Neural cell (in vitro differentiated cells): ENCODE data around the gene GALNT11. TPM values are rescaled to one million over a fixed set of nuclear protein-coding genes. Genes with fewer than 3 reads are reported as not detected.

ENCODE experiments used
- H2AFZ ChIP-seq: fragments of 200-600, 300-800 bp; sonication (generic), shearing (Covaris generic); 2 replicates; pipeline ENCODE4 v1.6.0; 2014; ENCODE audit warnings: low read depth, mild to moderate bottlenecking, antibody characterized with exemption, low read length, moderate library complexity
- H3F3A ChIP-seq: fragments of 200-600 bp; shearing (Covaris generic); 2 replicates; pipeline ENCODE4 v1.6.1; 2016; ENCODE audit warnings: mild to moderate bottlenecking, moderate library complexity, mixed read lengths, antibody characterized with exemption, low read length; ENCODE audit not compliant: insufficient read depth, poor library complexity, severe bottlenecking
- H3K27ac ChIP-seq: fragments of 200-600, 300-800 bp; sonication (generic), shearing (Covaris generic); 2 replicates; pipeline ENCODE4 v1.5.1; 2014; ENCODE audit warnings: mild to moderate bottlenecking, low read length, moderate library complexity
- H3K27me3 ChIP-seq: fragments of 300-800, 200-600 bp; sonication (generic), shearing (Covaris generic); 2 replicates; pipeline ENCODE4 v1.6.0; 2014; ENCODE audit warnings: mild to moderate bottlenecking, low read depth, low read length, moderate library complexity; ENCODE audit not compliant: insufficient read depth
- H3K36me3 ChIP-seq: fragments of 300-800, 200-600 bp; sonication (generic), shearing (Covaris generic); 2 replicates; pipeline ENCODE4 v1.5.1; 2014; ENCODE audit warnings: mild to moderate bottlenecking, antibody characterized with exemption, low read length, moderate library complexity; ENCODE audit not compliant: insufficient read depth
- H3K4me2 ChIP-seq: fragments of 300-800, 200-600 bp; sonication (generic), shearing (Covaris generic); 2 replicates; pipeline ENCODE4 v1.6.0; 2014; ENCODE audit warnings: mild to moderate bottlenecking, low read length
- H3K4me3 ChIP-seq: fragments of 300-800, 200-600 bp; sonication (generic), shearing (Covaris generic); 2 replicates; pipeline ENCODE4 v1.5.1; 2014; ENCODE audit warnings: mild to moderate bottlenecking, low read length, moderate library complexity
- H3K79me2 ChIP-seq: fragments of 200-600 bp; shearing (Covaris generic); replicated peaks from 2 replicates; pipeline ENCODE4 v1.6.0; 2014; ENCODE audit warnings: mild to moderate bottlenecking, low read length, moderate library complexity; ENCODE audit not compliant: insufficient read depth
- H3K9ac ChIP-seq: fragments of 300-800, 200-600 bp; sonication (generic), shearing (Covaris generic); 2 replicates; pipeline ENCODE4 v1.6.1; 2016; ENCODE audit warnings: mild to moderate bottlenecking, low read length, mixed read lengths
- H3K9me2 ChIP-seq: fragments of 200-600 bp; shearing (Covaris generic); 2 replicates; pipeline ENCODE4 v1.6.1; 2016; ENCODE audit warnings: mild to moderate bottlenecking, low read length, mixed read lengths; ENCODE audit not compliant: insufficient read depth
- H3K9me3 ChIP-seq: fragments of 200-600, 300-800 bp; sonication (generic), shearing (Covaris generic); 2 replicates; pipeline ENCODE4 v1.6.1; 2016; ENCODE audit warnings: mild to moderate bottlenecking, mixed run types, low read length, moderate library complexity, mixed read lengths
- H4K20me1 ChIP-seq: fragments of 200-600 bp; shearing (Covaris generic); 2 replicates; pipeline ENCODE4 v1.6.1; 2016; ENCODE audit warnings: mild to moderate bottlenecking, mixed run types; ENCODE audit not compliant: insufficient read depth
- CTCF ChIP-seq: fragments of 450-650 bp; IDR thresholded peaks from 2 replicates; pipeline ENCODE4 v1.5.1; 2014; ENCODE audit warnings: antibody characterized with exemption, mild to moderate bottlenecking, moderate library complexity; ENCODE audit not compliant: poor library complexity, severe bottlenecking
- EP300 ChIP-seq: fragments of 450-650 bp; conservative IDR thresholded peaks from 2 replicates; pipeline ENCODE4 v1.6.1; 2014; ENCODE audit warnings: antibody characterized with exemption, mild to moderate bottlenecking, moderate library complexity; ENCODE audit not compliant: poor library complexity, severe bottlenecking
- EZH2 ChIP-seq: fragments of 200-600, 300-800 bp; shearing (Covaris generic), sonication (generic); IDR thresholded peaks from 2 replicates; pipeline ENCODE4 v1.6.1; 2014; ENCODE audit warnings: antibody characterized with exemption, low read length, borderline replicate concordance, mild to moderate bottlenecking; ENCODE audit not compliant: insufficient read depth, poor library complexity, severe bottlenecking
- MXI1 ChIP-seq: fragments of 450-650 bp; conservative IDR thresholded peaks from 2 replicates; pipeline ENCODE4 v1.6.1; 2014; ENCODE audit warnings: antibody characterized with exemption, mild to moderate bottlenecking; ENCODE audit not compliant: poor library complexity, severe bottlenecking
- POLR2AphosphoS5 ChIP-seq: IDR thresholded peaks from 2 replicates; pipeline ENCODE4 v1.6.1; 2012
- RAD21 ChIP-seq: fragments of 450-650 bp; conservative IDR thresholded peaks from 2 replicates; pipeline ENCODE4 v1.6.1; 2014; ENCODE audit warnings: antibody characterized with exemption, mild to moderate bottlenecking, moderate library complexity
- SMC3 ChIP-seq: fragments of 450-650 bp; conservative IDR thresholded peaks from 2 replicates; pipeline ENCODE4 v1.6.1; 2014; ENCODE audit warnings: antibody characterized with exemption, mild to moderate bottlenecking, moderate library complexity; ENCODE audit not compliant: poor library complexity
- TAF1 ChIP-seq: IDR thresholded peaks from 2 replicates; pipeline ENCODE4 v1.6.1; 2012; ENCODE audit warnings: low read depth
- polyA plus RNA-seq: library from polyadenylated mRNA; depleted of rRNA; stranded (reverse); fragments of >200 nt; gene quantifications from 2 replicates; pipeline ENCODE4 v1.2.3, GENCODE V29; 2014
- TF ChIP-seq, protein P1 (sequence below): IDR thresholded peaks from 2 replicates; pipeline ENCODE4 v1.6.1; 2012; ENCODE audit warnings: borderline replicate concordance

Gene GALNT11
- polyA plus RNA-seq, 1 donor from 2014 or later, result 118 TPM

DNA sequence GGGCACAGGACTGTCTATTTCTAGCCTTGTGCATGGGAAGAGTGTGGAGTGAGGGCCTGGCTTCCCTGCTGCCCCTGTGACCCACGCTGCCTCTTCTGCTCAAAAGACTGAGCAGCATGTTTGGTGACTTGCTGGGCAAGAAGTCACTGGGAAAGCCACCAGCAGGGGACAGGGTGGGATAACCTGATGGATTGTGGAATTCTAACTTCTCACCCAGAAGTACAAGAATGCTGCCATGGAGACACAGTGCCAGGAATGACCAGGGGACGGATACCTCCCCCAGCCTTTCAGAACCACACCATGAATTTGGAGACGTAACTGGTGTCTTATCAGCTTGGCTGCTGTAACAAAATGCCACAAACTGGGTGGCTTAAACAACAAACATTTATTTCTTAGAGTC lies 40.9 kb upstream of the GALNT11 start:
- no peak overlapping the region for H3K4me3 ChIP-seq
- no peak overlapping the region for H3K9ac ChIP-seq
- no peaks in the 10 kb centered on the region for H3K27me3 ChIP-seq
- no peak for TF ChIP-seq SMC3
- TF ChIP-seq RAD21, result no peak
- TF ChIP-seq EZH2, result no peak
- no peak for TF ChIP-seq POLR2AphosphoS5
- no peak for TF ChIP-seq CTCF
- no peak for TF ChIP-seq TAF1
- no peak for TF ChIP-seq EP300
- TF ChIP-seq, protein P1, sequence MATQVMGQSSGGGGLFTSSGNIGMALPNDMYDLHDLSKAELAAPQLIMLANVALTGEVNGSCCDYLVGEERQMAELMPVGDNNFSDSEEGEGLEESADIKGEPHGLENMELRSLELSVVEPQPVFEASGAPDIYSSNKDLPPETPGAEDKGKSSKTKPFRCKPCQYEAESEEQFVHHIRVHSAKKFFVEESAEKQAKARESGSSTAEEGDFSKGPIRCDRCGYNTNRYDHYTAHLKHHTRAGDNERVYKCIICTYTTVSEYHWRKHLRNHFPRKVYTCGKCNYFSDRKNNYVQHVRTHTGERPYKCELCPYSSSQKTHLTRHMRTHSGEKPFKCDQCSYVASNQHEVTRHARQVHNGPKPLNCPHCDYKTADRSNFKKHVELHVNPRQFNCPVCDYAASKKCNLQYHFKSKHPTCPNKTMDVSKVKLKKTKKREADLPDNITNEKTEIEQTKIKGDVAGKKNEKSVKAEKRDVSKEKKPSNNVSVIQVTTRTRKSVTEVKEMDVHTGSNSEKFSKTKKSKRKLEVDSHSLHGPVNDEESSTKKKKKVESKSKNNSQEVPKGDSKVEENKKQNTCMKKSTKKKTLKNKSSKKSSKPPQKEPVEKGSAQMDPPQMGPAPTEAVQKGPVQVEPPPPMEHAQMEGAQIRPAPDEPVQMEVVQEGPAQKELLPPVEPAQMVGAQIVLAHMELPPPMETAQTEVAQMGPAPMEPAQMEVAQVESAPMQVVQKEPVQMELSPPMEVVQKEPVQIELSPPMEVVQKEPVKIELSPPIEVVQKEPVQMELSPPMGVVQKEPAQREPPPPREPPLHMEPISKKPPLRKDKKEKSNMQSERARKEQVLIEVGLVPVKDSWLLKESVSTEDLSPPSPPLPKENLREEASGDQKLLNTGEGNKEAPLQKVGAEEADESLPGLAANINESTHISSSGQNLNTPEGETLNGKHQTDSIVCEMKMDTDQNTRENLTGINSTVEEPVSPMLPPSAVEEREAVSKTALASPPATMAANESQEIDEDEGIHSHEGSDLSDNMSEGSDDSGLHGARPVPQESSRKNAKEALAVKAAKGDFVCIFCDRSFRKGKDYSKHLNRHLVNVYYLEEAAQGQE, result no peak
- no peak for TF ChIP-seq MXI1
- H3F3A ChIP-seq, result no peaks in the 10 kb centered on the region
- no peaks in the 10 kb centered on the region for H4K20me1 ChIP-seq
- no peak overlapping the region for H3K4me2 ChIP-seq
- H2AFZ ChIP-seq, result no peak overlapping the region
- H3K36me3 ChIP-seq, result no peaks in the 10 kb centered on the region
- H3K9me3 ChIP-seq, result no peaks in the 10 kb centered on the region
- H3K79me2 ChIP-seq, result no peaks in the 10 kb centered on the region
- no peaks in the 10 kb centered on the region for H3K9me2 ChIP-seq
- no peak overlapping the region for H3K27ac ChIP-seq

DNA sequence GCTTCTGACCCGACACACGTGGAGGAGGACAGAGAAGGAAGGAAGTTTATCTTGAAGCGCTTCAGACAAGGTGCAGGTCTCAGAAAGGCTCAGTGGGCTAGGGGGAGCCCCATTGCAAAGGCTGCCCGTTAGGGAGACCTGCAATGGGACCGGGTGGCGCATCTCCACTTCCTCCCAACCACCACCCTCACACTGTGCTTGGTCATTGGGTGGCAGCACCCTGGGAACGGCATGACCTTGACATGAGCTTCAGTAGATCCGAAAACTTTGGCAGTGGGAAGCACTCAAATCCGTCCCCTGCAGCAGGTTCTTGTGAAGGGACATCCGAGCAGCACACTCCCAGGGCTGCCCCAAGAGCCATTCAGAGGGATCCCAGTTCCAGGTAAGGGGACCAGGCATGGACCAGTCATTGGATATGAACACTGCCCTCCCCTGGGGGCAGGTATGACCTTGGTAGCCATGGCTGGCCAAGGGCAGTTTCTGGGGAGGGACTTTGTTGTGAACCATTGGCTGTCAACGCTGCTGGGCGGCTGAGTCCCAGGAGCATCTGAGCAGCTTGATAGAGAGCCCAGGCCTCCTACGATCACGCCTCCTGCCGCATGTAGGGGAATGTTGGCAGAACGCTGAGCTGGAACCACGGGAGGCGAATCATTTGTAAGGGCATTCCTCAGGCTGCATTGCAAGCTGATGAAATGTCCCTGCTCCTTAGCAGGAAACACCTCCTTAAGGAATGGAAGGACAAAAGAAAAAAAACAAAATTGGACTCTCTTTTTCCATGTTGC lies 37.5 kb upstream of the GALNT11 start:
- Histone ChIP-seq H2AFZ (no peak overlapping the region), H3F3A (no peaks in the 10 kb centered on the region)
- TF ChIP-seq, protein P1, result no peak
- TF ChIP-seq EP300 (no peak), POLR2AphosphoS5 (no peak), TAF1 (no peak), CTCF (no peak), EZH2 (no peak), SMC3 (no peak), MXI1 (no peak), RAD21 (no peak)

More for the DNA sequence above, 37.5 kb upstream of the GALNT11 start:
- Histone ChIP-seq H3K9me2 (no peaks in the 10 kb centered on the region), H4K20me1 (no peaks in the 10 kb centered on the region), H3K27me3 (no peaks in the 10 kb centered on the region), H3K4me3 (no peak overlapping the region), H3K9ac (no peak overlapping the region), H3K4me2 (no peak overlapping the region), H3K27ac (no peak overlapping the region), H3K9me3 (no peaks in the 10 kb centered on the region), H3K79me2 (no peaks in the 10 kb centered on the region), H3K36me3 (no peaks in the 10 kb centered on the region)
